Activated CD4-positive, CD25-positive, alpha-beta regulatory T cell (primary cell): ENCODE data around the gene ELL2.

ENCODE experiments used
- DNase-seq, 4 experiments: peaks; one replicate each; lab custom pipeline; 2025; lab: John Stamatoyannopoulos, UW

Gene ELL2

GRCh38 chr5:95983080-95983479 is 21.4 kb upstream of the ELL2 start:
- DNase-seq: no peak

- DNase-seq: no peak
These were observed 15.0 kb upstream of the ELL2 start for GRCh38 chr5:95976606-95977005.

- DNase-seq: no peak
These were observed 14.1 kb upstream of the ELL2 start for GRCh38 chr5:95975703-95976102.

GRCh38 chr5:95973793-95974325 is 12.2 kb upstream of the ELL2 start:
- DNase-seq: no peak

- DNase-seq: no peak
These were observed 10.5 kb upstream of the ELL2 start for GRCh38 chr5:95972196-95972595.

GRCh38 chr5:95970359-95970704 is 8.7 kb upstream of the ELL2 start:
- DNase-seq: no peak

- no peak for DNase-seq
These were observed 8.2 kb upstream of the ELL2 start for GRCh38 chr5:95969651-95970358.

GRCh38 chr5:95969055-95969454 is 7.4 kb upstream of the ELL2 start:
- DNase-seq: no peak

- DNase-seq: no peak
These were observed 5.6 kb upstream of the ELL2 start for GRCh38 chr5:95967236-95967635.

- no peak for DNase-seq
These were observed 4.4 kb upstream of the ELL2 start for GRCh38 chr5:95966005-95966404.

GRCh38 chr5:95963650-95964410 is 2.2 kb upstream of the ELL2 start:
- no peak for DNase-seq

- DNase-seq: no peak
These were observed 1.1 kb upstream of the ELL2 start for GRCh38 chr5:95962785-95963184.

- no peak for DNase-seq
These were observed 773 bp upstream of the ELL2 start for GRCh38 chr5:95962475-95962773.

- peak; percentile 50 to 68 (median 60) for DNase-seq
These were observed 709 bp downstream of the ELL2 start for GRCh38 chr5:95960667-95961616.

- no peak for DNase-seq
These were observed 1.6 kb downstream of the ELL2 start for GRCh38 chr5:95959888-95960666.

- DNase-seq: no peak
These were observed 2.4 kb downstream of the ELL2 start for GRCh38 chr5:95959051-95959887.

- DNase-seq: no peak
These were observed 3.2 kb downstream of the ELL2 start for GRCh38 chr5:95958310-95959014.

GRCh38 chr5:95957561-95958203 is 4.0 kb downstream of the ELL2 start:
- no peak for DNase-seq

GRCh38 chr5:95956900-95957293 is 4.8 kb downstream of the ELL2 start:
- DNase-seq: no peak
